GM23338 (cell line): Measurements from ENCODE around the gene ARF1. TPM values are rescaled to one million over a fixed set of nuclear protein-coding genes. Genes with fewer than 3 reads are reported as not detected.

ENCODE experiments used
- ATAC-seq: fragments of 200-7000 bp; cut with Tn5 transposase; 3 replicates; pipeline ENCODE4 v1.9.1; 2020
- DNase-seq: peaks from one replicate; pipeline ENCODE4 v3.0.0-alpha.2; 2015; ENCODE audit warnings: low spot score
- H2AFZ ChIP-seq: fragments of 200-600 bp; sonication (generic); 2 replicates; pipeline ENCODE4 v1.8.0; 2016; ENCODE audit warnings: antibody characterized with exemption, mild to moderate bottlenecking, moderate library complexity
- H3F3A ChIP-seq: fragments of 200-600 bp; sonication (generic); replicated peaks from 2 replicates; pipeline ENCODE4 v1.8.0; 2017; ENCODE audit warnings: antibody characterized with exemption, mixed run types, low read depth
- H3K27ac ChIP-seq: fragments of 200-600 bp; sonication (generic); 2 replicates; pipeline ENCODE4 v1.6.1; 2016; ENCODE audit warnings: low read depth
- H3K27me3 ChIP-seq: fragments of 200-600 bp; sonication (generic); 2 replicates; pipeline ENCODE4 v1.8.0; 2016; ENCODE audit warnings: mild to moderate bottlenecking, mixed run types, moderate library complexity; ENCODE audit not compliant: insufficient read depth
- H3K36me3 ChIP-seq: fragments of 200-600 bp; sonication (generic); 2 replicates; pipeline ENCODE4 v1.8.0; 2016; ENCODE audit warnings: mild to moderate bottlenecking; ENCODE audit not compliant: insufficient read depth
- H3K4me1 ChIP-seq: fragments of 200-600 bp; sonication (generic); 2 replicates; pipeline ENCODE4 v1.8.0; 2016; ENCODE audit warnings: mild to moderate bottlenecking, moderate library complexity; ENCODE audit not compliant: insufficient read depth
- H3K4me2 ChIP-seq: fragments of 200-600 bp; sonication (generic); 2 replicates; pipeline ENCODE4 v1.7.1; 2017; ENCODE audit warnings: mixed run types
- H3K4me3 ChIP-seq: fragments of 200-600 bp; sonication (generic); 2 replicates; pipeline ENCODE4 v1.6.1; 2016; ENCODE audit warnings: mixed run types
- H3K79me2 ChIP-seq: fragments of 200-600 bp; sonication (generic); replicated peaks from 2 replicates; pipeline ENCODE4 v1.8.0; 2017; ENCODE audit warnings: mild to moderate bottlenecking; ENCODE audit not compliant: insufficient read depth
- H3K9me2 ChIP-seq: fragments of 200-600 bp; sonication (generic); 2 replicates; pipeline ENCODE4 v1.8.0; 2017; ENCODE audit not compliant: insufficient read depth
- H4K20me1 ChIP-seq: fragments of 200-600 bp; sonication (generic); replicated peaks from 2 replicates; pipeline ENCODE4 v1.8.0; 2017; ENCODE audit warnings: mild to moderate bottlenecking; ENCODE audit not compliant: insufficient read depth
- H3K27ac Mint-ChIP-seq: 2 replicates; pipeline ENCODE4 v1.8.0; 2020; ENCODE audit warnings: inconsistent platforms, mild to moderate bottlenecking, moderate library complexity, mixed read lengths
- H3K27me3 Mint-ChIP-seq: 3 replicates; pipeline ENCODE4 v1.8.0; 2022; ENCODE audit warnings: low read depth, mild to moderate bottlenecking, moderate library complexity, mixed read lengths, inconsistent platforms; ENCODE audit not compliant: insufficient read depth, poor library complexity
- H3K36me3 Mint-ChIP-seq: 3 replicates; pipeline ENCODE4 v1.8.0; 2021; ENCODE audit warnings: low read depth, mild to moderate bottlenecking, inconsistent platforms, moderate library complexity, mixed read lengths
- H3K4me1 Mint-ChIP-seq: 3 replicates; pipeline ENCODE4 v1.8.0; 2020; ENCODE audit warnings: mild to moderate bottlenecking, inconsistent platforms, mixed read lengths
- H3K4me3 Mint-ChIP-seq: 3 replicates; pipeline ENCODE4 v1.8.0; 2021; ENCODE audit warnings: moderate library complexity, mild to moderate bottlenecking, inconsistent platforms, mixed read lengths
- H3K9me3 Mint-ChIP-seq: 3 replicates; pipeline ENCODE4 v1.8.0; 2020; ENCODE audit warnings: moderate library complexity, mild to moderate bottlenecking, inconsistent platforms, mixed read lengths
- CREB1 ChIP-seq: fragments of 250-450 bp; sonication (Bioruptor Pico); IDR thresholded peaks from 2 replicates; pipeline ENCODE4 v1.5.0; 2020; ENCODE audit warnings: low read depth, mild to moderate bottlenecking, moderate library complexity
- EZH2 ChIP-seq: fragments of 200-600 bp; sonication (generic); IDR thresholded peaks from one replicate; pipeline ENCODE4 v1.8.0; 2017; ENCODE audit warnings: antibody characterized with exemption, mild to moderate bottlenecking, low read depth; ENCODE audit not compliant: unreplicated experiment
- JUNB ChIP-seq: IDR thresholded peaks from one replicate; pipeline ENCODE4 v1.6.1; 2016; ENCODE audit warnings: antibody characterized with exemption; ENCODE audit not compliant: unreplicated experiment
- NANOG ChIP-seq: IDR thresholded peaks from 2 replicates; pipeline ENCODE4 v1.6.1; 2016; ENCODE audit warnings: antibody characterized with exemption, borderline replicate concordance
- POLR2AphosphoS5 ChIP-seq: IDR thresholded peaks from 2 replicates; pipeline ENCODE4 v1.6.1; 2016; ENCODE audit warnings: antibody characterized with exemption, low read depth
- STAT1 ChIP-seq: IDR thresholded peaks from one replicate; pipeline ENCODE4 v1.6.1; 2016; ENCODE audit warnings: antibody characterized with exemption; ENCODE audit not compliant: unreplicated experiment
- ZNF114 ChIP-seq: fragments of 250-450 bp; sonication (Bioruptor Pico); IDR thresholded peaks from 2 replicates; pipeline ENCODE4 v1.5.0; 2020; ENCODE audit warnings: mild to moderate bottlenecking, moderate library complexity
- ZNF331 ChIP-seq: fragments of 250-450 bp; sonication (Bioruptor Pico); IDR thresholded peaks from 2 replicates; pipeline ENCODE4 v1.5.0; 2020; ENCODE audit warnings: low read depth, mild to moderate bottlenecking, moderate library complexity
- polyA plus RNA-seq: library from polyadenylated mRNA; unstranded; fragments of >200 nt; fragmentation: Nextera tagmentation; extraction: Ambion mirVana; gene quantifications from 2 replicates; pipeline ENCODE4 v1.2.1, GENCODE V29; 2016
- total RNA-seq: library from RNA; depleted of rRNA; stranded (reverse); fragments of >200 nt; shearing (Covaris generic); gene quantifications from 2 replicates; pipeline ENCODE4 v1.2.3, GENCODE V29; 2014
- TF ChIP-seq, protein P1 (sequence below), 2 experiments: fragments of 200-600 bp in 1 of 2; sonication (generic) in 1 of 2; conservative IDR thresholded peaks; 2 replicates each; pipeline versions ENCODE4 v1.5.1 to v1.6.1; 2016 to 2017; ENCODE audit warnings: antibody characterized with exemption in 2 of 2, low read depth in 2 of 2, mild to moderate bottlenecking in 2 of 2, moderate library complexity in 1 of 2
- TF ChIP-seq, protein P2 (sequence below): IDR thresholded peaks from one replicate; pipeline ENCODE4 v1.6.1; 2018; ENCODE audit warnings: antibody characterized with exemption; ENCODE audit not compliant: unreplicated experiment
- TF ChIP-seq, protein P3 (sequence below): fragments of 250-450 bp; sonication (Bioruptor Pico); IDR thresholded peaks from 2 replicates; pipeline ENCODE4 v1.5.0; 2020; ENCODE audit warnings: mild to moderate bottlenecking, moderate library complexity
- TF ChIP-seq, protein P4 (sequence below): IDR thresholded peaks from 2 replicates; pipeline ENCODE4 v1.6.1; 2016; ENCODE audit warnings: antibody characterized with exemption

ARF1 gene
- total and polyA plus RNA-seq, 2 experiments from 2014 or later: 210 to 306 TPM

DNA sequence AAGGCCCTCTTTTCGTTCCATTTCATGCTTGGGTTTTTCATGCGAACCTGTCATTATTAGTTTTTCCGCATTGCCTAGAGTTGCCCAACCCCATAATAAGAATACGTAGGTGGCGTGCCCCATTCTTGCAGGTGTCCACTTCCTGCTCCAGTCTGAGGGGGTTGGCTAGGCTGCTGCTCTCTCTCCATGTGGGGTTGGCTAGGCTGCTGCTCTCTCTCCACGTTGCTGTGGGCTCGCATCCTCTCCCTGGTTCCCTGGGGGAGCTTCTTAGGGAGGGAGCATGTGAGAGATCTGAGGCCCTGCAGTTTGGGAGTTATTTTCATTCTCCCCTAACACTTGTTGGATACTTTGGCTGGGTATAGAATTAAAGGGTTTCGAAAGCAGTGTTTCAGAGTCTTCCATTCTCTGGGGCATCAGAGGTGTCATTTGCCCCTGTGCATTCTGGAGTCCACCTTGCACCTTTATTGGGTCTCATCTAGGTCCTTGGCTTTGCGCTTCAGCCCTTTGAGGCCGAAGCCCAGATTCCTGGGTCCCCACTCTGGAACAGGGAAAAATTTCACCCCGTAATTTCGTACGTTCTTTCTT is 12.0 kb downstream of the ARF1 start:
- peaks cover 11% of the 10 kb centered on the region for H3K9me3 Mint-ChIP-seq

More for the DNA sequence above, 12.0 kb downstream of the ARF1 start:
- Mint-ChIP-seq H3K27me3 (peaks cover 11% of the 10 kb centered on the region), H3K4me3 (no peak overlapping the region), H3K36me3 (peaks cover 59% of the 10 kb centered on the region), H3K27ac (no peak overlapping the region), H3K4me1 (peaks cover 9% of the 10 kb centered on the region)
- H3F3A ChIP-seq: no peaks in the 10 kb centered on the region
- ATAC-seq (no peak), DNase-seq (no peak)
- H3K36me3 ChIP-seq: peaks cover 3% of the 10 kb centered on the region; the same call in 1 of the 2 replicates
- no peak overlapping the region for H2AFZ ChIP-seq
- peaks cover 74% of the 10 kb centered on the region for H3K79me2 ChIP-seq
- H4K20me1 ChIP-seq: peaks cover 69% of the 10 kb centered on the region
- no peak overlapping the region for H3K4me3 ChIP-seq
- no peak for TF ChIP-seq CREB1 (CRISPR knock-in tag)
- TF ChIP-seq NANOG: no peak
- TF ChIP-seq, protein P1, sequence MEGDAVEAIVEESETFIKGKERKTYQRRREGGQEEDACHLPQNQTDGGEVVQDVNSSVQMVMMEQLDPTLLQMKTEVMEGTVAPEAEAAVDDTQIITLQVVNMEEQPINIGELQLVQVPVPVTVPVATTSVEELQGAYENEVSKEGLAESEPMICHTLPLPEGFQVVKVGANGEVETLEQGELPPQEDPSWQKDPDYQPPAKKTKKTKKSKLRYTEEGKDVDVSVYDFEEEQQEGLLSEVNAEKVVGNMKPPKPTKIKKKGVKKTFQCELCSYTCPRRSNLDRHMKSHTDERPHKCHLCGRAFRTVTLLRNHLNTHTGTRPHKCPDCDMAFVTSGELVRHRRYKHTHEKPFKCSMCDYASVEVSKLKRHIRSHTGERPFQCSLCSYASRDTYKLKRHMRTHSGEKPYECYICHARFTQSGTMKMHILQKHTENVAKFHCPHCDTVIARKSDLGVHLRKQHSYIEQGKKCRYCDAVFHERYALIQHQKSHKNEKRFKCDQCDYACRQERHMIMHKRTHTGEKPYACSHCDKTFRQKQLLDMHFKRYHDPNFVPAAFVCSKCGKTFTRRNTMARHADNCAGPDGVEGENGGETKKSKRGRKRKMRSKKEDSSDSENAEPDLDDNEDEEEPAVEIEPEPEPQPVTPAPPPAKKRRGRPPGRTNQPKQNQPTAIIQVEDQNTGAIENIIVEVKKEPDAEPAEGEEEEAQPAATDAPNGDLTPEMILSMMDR (conservative IDR thresholded peaks at IDR 0.05; ENCODE audit: low read depth in 2 of 2): no peak
- TF ChIP-seq JUNB: no peak
- TF ChIP-seq, protein P2, sequence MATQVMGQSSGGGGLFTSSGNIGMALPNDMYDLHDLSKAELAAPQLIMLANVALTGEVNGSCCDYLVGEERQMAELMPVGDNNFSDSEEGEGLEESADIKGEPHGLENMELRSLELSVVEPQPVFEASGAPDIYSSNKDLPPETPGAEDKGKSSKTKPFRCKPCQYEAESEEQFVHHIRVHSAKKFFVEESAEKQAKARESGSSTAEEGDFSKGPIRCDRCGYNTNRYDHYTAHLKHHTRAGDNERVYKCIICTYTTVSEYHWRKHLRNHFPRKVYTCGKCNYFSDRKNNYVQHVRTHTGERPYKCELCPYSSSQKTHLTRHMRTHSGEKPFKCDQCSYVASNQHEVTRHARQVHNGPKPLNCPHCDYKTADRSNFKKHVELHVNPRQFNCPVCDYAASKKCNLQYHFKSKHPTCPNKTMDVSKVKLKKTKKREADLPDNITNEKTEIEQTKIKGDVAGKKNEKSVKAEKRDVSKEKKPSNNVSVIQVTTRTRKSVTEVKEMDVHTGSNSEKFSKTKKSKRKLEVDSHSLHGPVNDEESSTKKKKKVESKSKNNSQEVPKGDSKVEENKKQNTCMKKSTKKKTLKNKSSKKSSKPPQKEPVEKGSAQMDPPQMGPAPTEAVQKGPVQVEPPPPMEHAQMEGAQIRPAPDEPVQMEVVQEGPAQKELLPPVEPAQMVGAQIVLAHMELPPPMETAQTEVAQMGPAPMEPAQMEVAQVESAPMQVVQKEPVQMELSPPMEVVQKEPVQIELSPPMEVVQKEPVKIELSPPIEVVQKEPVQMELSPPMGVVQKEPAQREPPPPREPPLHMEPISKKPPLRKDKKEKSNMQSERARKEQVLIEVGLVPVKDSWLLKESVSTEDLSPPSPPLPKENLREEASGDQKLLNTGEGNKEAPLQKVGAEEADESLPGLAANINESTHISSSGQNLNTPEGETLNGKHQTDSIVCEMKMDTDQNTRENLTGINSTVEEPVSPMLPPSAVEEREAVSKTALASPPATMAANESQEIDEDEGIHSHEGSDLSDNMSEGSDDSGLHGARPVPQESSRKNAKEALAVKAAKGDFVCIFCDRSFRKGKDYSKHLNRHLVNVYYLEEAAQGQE: no peak
- no peak for TF ChIP-seq ZNF331 (CRISPR knock-in tag)
- TF ChIP-seq, protein P3, sequence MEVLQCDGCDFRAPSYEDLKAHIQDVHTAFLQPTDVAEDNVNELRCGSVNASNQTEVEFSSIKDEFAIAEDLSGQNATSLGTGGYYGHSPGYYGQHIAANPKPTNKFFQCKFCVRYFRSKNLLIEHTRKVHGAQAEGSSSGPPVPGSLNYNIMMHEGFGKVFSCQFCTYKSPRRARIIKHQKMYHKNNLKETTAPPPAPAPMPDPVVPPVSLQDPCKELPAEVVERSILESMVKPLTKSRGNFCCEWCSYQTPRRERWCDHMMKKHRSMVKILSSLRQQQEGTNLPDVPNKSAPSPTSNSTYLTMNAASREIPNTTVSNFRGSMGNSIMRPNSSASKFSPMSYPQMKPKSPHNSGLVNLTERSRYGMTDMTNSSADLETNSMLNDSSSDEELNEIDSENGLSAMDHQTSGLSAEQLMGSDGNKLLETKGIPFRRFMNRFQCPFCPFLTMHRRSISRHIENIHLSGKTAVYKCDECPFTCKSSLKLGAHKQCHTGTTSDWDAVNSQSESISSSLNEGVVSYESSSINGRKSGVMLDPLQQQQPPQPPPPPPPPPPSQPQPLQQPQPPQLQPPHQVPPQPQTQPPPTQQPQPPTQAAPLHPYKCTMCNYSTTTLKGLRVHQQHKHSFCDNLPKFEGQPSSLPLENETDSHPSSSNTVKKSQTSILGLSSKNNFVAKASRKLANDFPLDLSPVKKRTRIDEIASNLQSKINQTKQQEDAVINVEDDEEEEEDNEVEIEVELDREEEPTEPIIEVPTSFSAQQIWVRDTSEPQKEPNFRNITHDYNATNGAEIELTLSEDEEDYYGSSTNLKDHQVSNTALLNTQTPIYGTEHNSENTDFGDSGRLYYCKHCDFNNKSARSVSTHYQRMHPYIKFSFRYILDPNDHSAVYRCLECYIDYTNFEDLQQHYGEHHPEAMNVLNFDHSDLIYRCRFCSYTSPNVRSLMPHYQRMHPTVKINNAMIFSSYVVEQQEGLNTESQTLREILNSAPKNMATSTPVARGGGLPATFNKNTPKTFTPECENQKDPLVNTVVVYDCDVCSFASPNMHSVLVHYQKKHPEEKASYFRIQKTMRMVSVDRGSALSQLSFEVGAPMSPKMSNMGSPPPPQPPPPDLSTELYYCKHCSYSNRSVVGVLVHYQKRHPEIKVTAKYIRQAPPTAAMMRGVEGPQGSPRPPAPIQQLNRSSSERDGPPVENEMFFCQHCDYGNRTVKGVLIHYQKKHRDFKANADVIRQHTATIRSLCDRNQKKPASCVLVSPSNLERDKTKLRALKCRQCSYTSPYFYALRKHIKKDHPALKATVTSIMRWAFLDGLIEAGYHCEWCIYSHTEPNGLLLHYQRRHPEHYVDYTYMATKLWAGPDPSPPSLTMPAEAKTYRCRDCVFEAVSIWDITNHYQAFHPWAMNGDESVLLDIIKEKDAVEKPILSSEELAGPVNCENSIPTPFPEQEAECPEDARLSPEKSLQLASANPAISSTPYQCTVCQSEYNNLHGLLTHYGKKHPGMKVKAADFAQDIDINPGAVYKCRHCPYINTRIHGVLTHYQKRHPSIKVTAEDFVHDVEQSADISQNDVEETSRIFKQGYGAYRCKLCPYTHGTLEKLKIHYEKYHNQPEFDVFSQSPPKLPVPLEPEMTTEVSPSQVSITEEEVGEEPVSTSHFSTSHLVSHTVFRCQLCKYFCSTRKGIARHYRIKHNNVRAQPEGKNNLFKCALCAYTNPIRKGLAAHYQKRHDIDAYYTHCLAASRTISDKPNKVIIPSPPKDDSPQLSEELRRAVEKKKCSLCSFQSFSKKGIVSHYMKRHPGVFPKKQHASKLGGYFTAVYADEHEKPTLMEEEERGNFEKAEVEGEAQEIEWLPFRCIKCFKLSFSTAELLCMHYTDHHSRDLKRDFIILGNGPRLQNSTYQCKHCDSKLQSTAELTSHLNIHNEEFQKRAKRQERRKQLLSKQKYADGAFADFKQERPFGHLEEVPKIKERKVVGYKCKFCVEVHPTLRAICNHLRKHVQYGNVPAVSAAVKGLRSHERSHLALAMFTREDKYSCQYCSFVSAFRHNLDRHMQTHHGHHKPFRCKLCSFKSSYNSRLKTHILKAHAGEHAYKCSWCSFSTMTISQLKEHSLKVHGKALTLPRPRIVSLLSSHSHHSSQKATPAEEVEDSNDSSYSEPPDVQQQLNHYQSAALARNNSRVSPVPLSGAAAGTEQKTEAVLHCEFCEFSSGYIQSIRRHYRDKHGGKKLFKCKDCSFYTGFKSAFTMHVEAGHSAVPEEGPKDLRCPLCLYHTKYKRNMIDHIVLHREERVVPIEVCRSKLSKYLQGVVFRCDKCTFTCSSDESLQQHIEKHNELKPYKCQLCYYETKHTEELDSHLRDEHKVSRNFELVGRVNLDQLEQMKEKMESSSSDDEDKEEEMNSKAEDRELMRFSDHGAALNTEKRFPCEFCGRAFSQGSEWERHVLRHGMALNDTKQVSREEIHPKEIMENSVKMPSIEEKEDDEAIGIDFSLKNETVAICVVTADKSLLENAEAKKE (CRISPR knock-in tag): no peak
- TF ChIP-seq ZNF114 (CRISPR knock-in tag): no peak
- no peak for TF ChIP-seq POLR2AphosphoS5
- TF ChIP-seq STAT1: no peak
- TF ChIP-seq, protein P4, sequence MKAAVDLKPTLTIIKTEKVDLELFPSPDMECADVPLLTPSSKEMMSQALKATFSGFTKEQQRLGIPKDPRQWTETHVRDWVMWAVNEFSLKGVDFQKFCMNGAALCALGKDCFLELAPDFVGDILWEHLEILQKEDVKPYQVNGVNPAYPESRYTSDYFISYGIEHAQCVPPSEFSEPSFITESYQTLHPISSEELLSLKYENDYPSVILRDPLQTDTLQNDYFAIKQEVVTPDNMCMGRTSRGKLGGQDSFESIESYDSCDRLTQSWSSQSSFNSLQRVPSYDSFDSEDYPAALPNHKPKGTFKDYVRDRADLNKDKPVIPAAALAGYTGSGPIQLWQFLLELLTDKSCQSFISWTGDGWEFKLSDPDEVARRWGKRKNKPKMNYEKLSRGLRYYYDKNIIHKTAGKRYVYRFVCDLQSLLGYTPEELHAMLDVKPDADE: no peak
- TF ChIP-seq EZH2: no peak
- H3K27ac ChIP-seq: no peak overlapping the region
- H3K9me2 ChIP-seq: no peaks in the 10 kb centered on the region
- no peaks in the 10 kb centered on the region for H3K27me3 ChIP-seq
- no peaks in the 10 kb centered on the region for H3K4me1 ChIP-seq
- no peak overlapping the region for H3K4me2 ChIP-seq
